ENCODE results near the gene PRR5L.

DNA sequence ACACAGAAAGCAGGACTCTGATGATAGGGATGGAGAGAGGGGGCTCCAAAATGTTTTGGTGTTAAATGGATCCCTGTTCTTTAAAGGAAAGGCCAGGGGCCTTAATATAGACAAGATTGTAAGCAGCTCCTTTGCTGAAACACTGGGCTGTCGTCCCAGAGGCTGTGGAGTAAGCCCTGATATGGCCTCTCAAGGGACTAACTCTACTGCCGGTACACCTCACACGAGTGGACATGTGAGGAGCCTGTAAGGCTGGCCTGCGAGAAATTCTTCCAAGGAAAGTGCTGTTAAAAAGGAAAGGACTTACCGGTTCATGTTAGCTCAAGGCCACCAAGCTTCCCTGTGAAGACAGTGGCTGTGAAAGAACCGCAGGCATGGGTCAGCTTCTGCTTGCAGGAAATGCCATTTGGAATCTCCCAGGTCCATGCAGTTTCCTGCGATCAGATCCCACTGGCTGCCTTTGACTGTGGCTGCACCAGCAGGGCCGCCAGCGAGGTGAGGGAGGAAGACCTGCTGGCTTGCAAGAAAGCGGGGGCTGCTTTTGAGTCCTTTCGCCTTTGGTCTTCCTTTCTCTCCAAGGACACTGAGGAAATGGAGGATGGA is 106.6 kb downstream of the PRR5L start:
- no peak for TF ChIP-seq EZH2phosphoT487 (IDR thresholded peaks at IDR 0.05; ENCODE audit: low read depth)
- TF ChIP-seq, protein P1, sequence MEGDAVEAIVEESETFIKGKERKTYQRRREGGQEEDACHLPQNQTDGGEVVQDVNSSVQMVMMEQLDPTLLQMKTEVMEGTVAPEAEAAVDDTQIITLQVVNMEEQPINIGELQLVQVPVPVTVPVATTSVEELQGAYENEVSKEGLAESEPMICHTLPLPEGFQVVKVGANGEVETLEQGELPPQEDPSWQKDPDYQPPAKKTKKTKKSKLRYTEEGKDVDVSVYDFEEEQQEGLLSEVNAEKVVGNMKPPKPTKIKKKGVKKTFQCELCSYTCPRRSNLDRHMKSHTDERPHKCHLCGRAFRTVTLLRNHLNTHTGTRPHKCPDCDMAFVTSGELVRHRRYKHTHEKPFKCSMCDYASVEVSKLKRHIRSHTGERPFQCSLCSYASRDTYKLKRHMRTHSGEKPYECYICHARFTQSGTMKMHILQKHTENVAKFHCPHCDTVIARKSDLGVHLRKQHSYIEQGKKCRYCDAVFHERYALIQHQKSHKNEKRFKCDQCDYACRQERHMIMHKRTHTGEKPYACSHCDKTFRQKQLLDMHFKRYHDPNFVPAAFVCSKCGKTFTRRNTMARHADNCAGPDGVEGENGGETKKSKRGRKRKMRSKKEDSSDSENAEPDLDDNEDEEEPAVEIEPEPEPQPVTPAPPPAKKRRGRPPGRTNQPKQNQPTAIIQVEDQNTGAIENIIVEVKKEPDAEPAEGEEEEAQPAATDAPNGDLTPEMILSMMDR (IDR thresholded peaks at IDR 0.05; ENCODE audit: low read depth, low read length) = no peak
